Endodermal cell (in vitro differentiated cells): Measurements from ENCODE around the gene MRPS22. TPM values are rescaled to one million over a fixed set of nuclear protein-coding genes. Genes with fewer than 3 reads are reported as not detected.

Source experiments
- DNase-seq: peaks from one replicate; pipeline ENCODE4 v3.0.0-alpha.2; 2017
- H3K27ac ChIP-seq: 2 replicates; pipeline ENCODE4 v1.5.1; 2013; ENCODE audit warnings: mild to moderate bottlenecking, low read depth, low read length, moderate library complexity
- H3K27me3 ChIP-seq: 2 replicates; pipeline ENCODE4 v1.6.1; 2013; ENCODE audit warnings: mild to moderate bottlenecking, low read length, moderate library complexity; ENCODE audit not compliant: insufficient read depth, control insufficient read depth, poor library complexity, severe bottlenecking
- H3K36me3 ChIP-seq: 2 replicates; pipeline ENCODE4 v1.7.0; 2013; ENCODE audit warnings: mild to moderate bottlenecking, low read length, moderate library complexity; ENCODE audit not compliant: control insufficient read depth, insufficient read depth
- H3K4me1 ChIP-seq: one replicate; pipeline ENCODE4 v1.7.0; 2013; ENCODE audit warnings: low read length; ENCODE audit not compliant: control insufficient read depth, insufficient read depth
- H3K4me3 ChIP-seq: 2 replicates; pipeline ENCODE4 v1.5.1; 2013; ENCODE audit warnings: mild to moderate bottlenecking, low read length, moderate library complexity
- H3K9ac ChIP-seq: 2 replicates; pipeline ENCODE4 v1.6.1; 2013; ENCODE audit warnings: mild to moderate bottlenecking, low read length, moderate library complexity; ENCODE audit not compliant: poor library complexity, severe bottlenecking; ENCODE audit errors: extremely low read depth
- H3K9me3 ChIP-seq: 2 replicates; pipeline ENCODE4 v1.6.1; 2013; ENCODE audit warnings: mild to moderate bottlenecking, low read length, moderate library complexity; ENCODE audit not compliant: control insufficient read depth
- H3K27ac Mint-ChIP-seq: 2 replicates; pipeline ENCODE4 v1.8.0; 2020; ENCODE audit warnings: mixed read lengths
- H3K27me3 Mint-ChIP-seq: 2 replicates; pipeline ENCODE4 v1.8.0; 2021; ENCODE audit warnings: mild to moderate bottlenecking, mixed read lengths; ENCODE audit not compliant: insufficient read depth
- H3K36me3 Mint-ChIP-seq: 2 replicates; pipeline ENCODE4 v1.8.0; 2020; ENCODE audit warnings: low read depth, mixed read lengths
- H3K4me1 Mint-ChIP-seq: 2 replicates; pipeline ENCODE4 v1.8.0; 2020; ENCODE audit warnings: mixed read lengths
- H3K4me3 Mint-ChIP-seq: 2 replicates; pipeline ENCODE4 v1.8.0; 2020; ENCODE audit warnings: mild to moderate bottlenecking, moderate library complexity, mixed read lengths
- H3K9me3 Mint-ChIP-seq: 2 replicates; pipeline ENCODE4 v1.8.0; 2020; ENCODE audit warnings: mild to moderate bottlenecking, mixed read lengths
- CTCF ChIP-seq: fragments of 200-600 bp; sonication (generic); conservative IDR thresholded peaks from 2 replicates; pipeline ENCODE4 v1.5.0; 2021; ENCODE audit warnings: antibody characterized with exemption, mild to moderate bottlenecking
- WGBS, 2 experiments: methylation state at CpG; one replicate each; pipeline versions ENCODE4 v1.1.5 to v1.1.7; 2013; ENCODE audit warnings: missing lambda C conversion rate in 2 of 2, mixed read lengths in 1 of 2; ENCODE audit not compliant: insufficient coverage in 1 of 2, insufficient read length in 1 of 2; 5-methylcytosine and 5-hydroxymethylcytosine counted together
- total RNA-seq, 2 donors: library from RNA; stranded (reverse); fragmentation: NEBNext Ultra II Directional in 1 of 2; extraction: Animal tissue kit (Norgen Biotek cat#: 25700) in 1 of 2; gene quantifications; 2 replicates in 1 of 2; 3 replicates in 1 of 2; pipeline ENCODE4 v1.2.1, GENCODE V29; 2021

The MRPS22 gene
- total RNA-seq, 2 donors from 2014 or later = 34.8 to 38.7 TPM

DNA sequence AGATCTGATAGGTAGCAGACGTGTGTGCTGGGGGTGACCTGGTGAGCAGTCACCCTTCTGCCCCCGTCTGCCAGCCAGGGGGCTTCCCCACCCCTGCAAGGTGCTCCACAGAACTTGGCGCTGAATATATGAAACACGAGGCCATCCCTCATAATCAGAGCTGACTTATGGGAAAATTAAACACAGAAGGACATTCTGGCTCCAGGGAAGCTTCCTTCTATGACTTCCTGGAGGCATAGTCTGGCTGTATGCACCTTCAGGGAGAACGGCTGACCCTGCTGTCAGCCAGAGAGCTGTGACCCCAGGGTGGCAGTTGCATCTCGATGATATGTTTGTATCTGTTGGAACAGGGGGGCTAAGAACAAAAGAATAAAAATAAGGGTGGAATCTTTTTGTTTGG lies 26.6 kb upstream of the MRPS22 start:
- no peak overlapping the region for H3K27ac Mint-ChIP-seq
- no peak overlapping the region for H3K4me3 ChIP-seq
- WGBS, 2 experiments = 67 to 89% methylated on average over 1 to 6 of the region's 6 CpGs
- no peaks in the 10 kb centered on the region for H3K36me3 ChIP-seq
- no peaks in the 10 kb centered on the region for H3K27me3 ChIP-seq
- H3K4me3 Mint-ChIP-seq = no peak overlapping the region
- H3K4me1 ChIP-seq = no peaks in the 10 kb centered on the region
- no peak for DNase-seq
- no peaks in the 10 kb centered on the region for H3K36me3 Mint-ChIP-seq
- peaks cover 44% of the 10 kb centered on the region for H3K27me3 Mint-ChIP-seq
- H3K9ac ChIP-seq = no peak overlapping the region
- H3K9me3 Mint-ChIP-seq = no peaks in the 10 kb centered on the region
- no peaks in the 10 kb centered on the region for H3K4me1 Mint-ChIP-seq
- no peak overlapping the region for H3K27ac ChIP-seq
- H3K9me3 ChIP-seq = no peaks in the 10 kb centered on the region
- TF ChIP-seq CTCF = no peak

DNA sequence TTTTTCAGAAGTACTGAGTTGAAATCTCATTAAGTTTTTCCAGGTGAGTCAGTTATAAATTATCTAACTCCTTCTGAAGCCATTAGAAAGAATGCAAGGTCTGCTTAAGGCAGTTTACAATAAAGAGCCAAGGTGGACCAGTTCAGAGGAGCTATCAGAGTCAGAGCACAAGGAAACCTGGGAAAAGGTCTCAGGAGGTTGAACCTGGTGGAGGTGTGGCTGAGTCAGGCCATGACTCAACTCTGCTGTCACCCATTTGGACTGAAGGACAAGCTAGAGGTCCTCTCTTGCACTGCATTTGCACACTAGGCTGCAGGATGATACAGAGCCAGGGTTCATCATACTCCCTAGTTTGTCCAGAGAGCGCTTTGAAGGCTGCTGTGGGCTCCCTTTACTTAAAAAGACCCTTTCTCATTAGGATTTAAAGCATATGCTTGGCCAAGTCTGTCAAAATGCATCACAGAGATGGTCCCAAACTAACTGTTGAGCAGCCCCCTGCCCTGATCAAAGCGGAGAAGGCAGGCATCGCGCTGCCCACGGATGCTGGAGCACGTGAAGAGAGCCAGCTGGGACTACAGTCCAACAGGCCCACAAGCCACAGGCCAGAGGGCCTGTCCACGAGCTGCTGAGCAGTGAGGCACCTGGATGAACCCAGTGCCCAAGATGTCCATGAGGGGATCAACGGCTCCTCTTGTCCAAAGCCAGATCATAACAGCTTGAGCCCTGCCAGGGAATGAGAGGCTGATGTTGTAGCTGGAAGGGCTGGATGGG lies 26.0 kb upstream of the MRPS22 start:
- no peaks in the 10 kb centered on the region for H3K36me3 Mint-ChIP-seq
- no peaks in the 10 kb centered on the region for H3K4me1 Mint-ChIP-seq
- H3K9me3 Mint-ChIP-seq = no peaks in the 10 kb centered on the region
- no peak for DNase-seq
- H3K9me3 ChIP-seq = no peaks in the 10 kb centered on the region
- TF ChIP-seq CTCF = no peak
- H3K36me3 ChIP-seq = no peaks in the 10 kb centered on the region
- no peak overlapping the region for H3K27ac Mint-ChIP-seq
- H3K27ac ChIP-seq = no peak overlapping the region
- no peak overlapping the region for H3K9ac ChIP-seq
- 93% methylated on average over 8 of the region's 8 CpGs for WGBS, 2 experiments
- H3K4me3 Mint-ChIP-seq = no peak overlapping the region
- no peaks in the 10 kb centered on the region for H3K4me1 ChIP-seq
- peaks cover 51% of the 10 kb centered on the region for H3K27me3 Mint-ChIP-seq
- H3K27me3 ChIP-seq = no peaks in the 10 kb centered on the region
- H3K4me3 ChIP-seq = no peak overlapping the region

- H3K9ac ChIP-seq = no peak overlapping the region
- H3K4me3 ChIP-seq = no peak overlapping the region
- H3K27me3 ChIP-seq = no peaks in the 10 kb centered on the region
- Mint-ChIP-seq H3K36me3 (no peaks in the 10 kb centered on the region), H3K4me1 (no peaks in the 10 kb centered on the region), H3K4me3 (no peak overlapping the region), H3K9me3 (no peaks in the 10 kb centered on the region), H3K27ac (no peak overlapping the region), H3K27me3 (peaks cover 52% of the 10 kb centered on the region)
- H3K27ac ChIP-seq = no peak overlapping the region
- H3K4me1 ChIP-seq = no peaks in the 10 kb centered on the region
- TF ChIP-seq CTCF = no peak
- no peaks in the 10 kb centered on the region for H3K36me3 ChIP-seq
- H3K9me3 ChIP-seq = no peaks in the 10 kb centered on the region
- DNase-seq = no peak
- 56 to 79% methylated on average over 3 of the region's 3 CpGs for WGBS, 2 experiments
These were observed 25.4 kb upstream of the MRPS22 start for GRCh38 chr3:139318431-139318816.
